ENCODE data around the gene CHST5.

- no peak for TF ChIP-seq IRF3 (IDR thresholded peaks at IDR 0.05; ENCODE audit: low read depth, low read length)
- TF ChIP-seq, protein P1, sequence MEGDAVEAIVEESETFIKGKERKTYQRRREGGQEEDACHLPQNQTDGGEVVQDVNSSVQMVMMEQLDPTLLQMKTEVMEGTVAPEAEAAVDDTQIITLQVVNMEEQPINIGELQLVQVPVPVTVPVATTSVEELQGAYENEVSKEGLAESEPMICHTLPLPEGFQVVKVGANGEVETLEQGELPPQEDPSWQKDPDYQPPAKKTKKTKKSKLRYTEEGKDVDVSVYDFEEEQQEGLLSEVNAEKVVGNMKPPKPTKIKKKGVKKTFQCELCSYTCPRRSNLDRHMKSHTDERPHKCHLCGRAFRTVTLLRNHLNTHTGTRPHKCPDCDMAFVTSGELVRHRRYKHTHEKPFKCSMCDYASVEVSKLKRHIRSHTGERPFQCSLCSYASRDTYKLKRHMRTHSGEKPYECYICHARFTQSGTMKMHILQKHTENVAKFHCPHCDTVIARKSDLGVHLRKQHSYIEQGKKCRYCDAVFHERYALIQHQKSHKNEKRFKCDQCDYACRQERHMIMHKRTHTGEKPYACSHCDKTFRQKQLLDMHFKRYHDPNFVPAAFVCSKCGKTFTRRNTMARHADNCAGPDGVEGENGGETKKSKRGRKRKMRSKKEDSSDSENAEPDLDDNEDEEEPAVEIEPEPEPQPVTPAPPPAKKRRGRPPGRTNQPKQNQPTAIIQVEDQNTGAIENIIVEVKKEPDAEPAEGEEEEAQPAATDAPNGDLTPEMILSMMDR (IDR thresholded peaks at IDR 0.05): no peak
- TF ChIP-seq RAD21 (IDR thresholded peaks at IDR 0.05; ENCODE audit: low read length): no peak
- TF ChIP-seq YY1 (IDR thresholded peaks at IDR 0.05; ENCODE audit: low read depth): no peak
- no peak for TF ChIP-seq FOXM1 (IDR thresholded peaks at IDR 0.05; ENCODE audit: low read depth)
- no peak for TF ChIP-seq MEF2A (IDR thresholded peaks at IDR 0.05; ENCODE audit: borderline replicate concordance, low read depth)
- no peak for TF ChIP-seq ELF1 (IDR thresholded peaks at IDR 0.05)
- TF ChIP-seq POLR2AphosphoS5 (IDR thresholded peaks at IDR 0.05; ENCODE audit: low read depth, low read length): no peak
- no peak for TF ChIP-seq FOXJ3 (CRISPR knock-in tag; IDR thresholded peaks at IDR 0.05)
- TF ChIP-seq MXI1 (IDR thresholded peaks at IDR 0.05; ENCODE audit: low read depth, low read length): no peak
- TF ChIP-seq EZH2phosphoT487 (IDR thresholded peaks at IDR 0.05; ENCODE audit: borderline replicate concordance, low read depth): no peak
- no peak for TF ChIP-seq JUND (IDR thresholded peaks at IDR 0.05)
- no peak for TF ChIP-seq RFX5 (IDR thresholded peaks at IDR 0.05; ENCODE audit: low read length)
- TF ChIP-seq RXRA (IDR thresholded peaks at IDR 0.05; ENCODE audit: borderline replicate concordance, low read depth): no peak
These were observed 23.0 kb upstream of the CHST5 start for GRCh38 chr16:75558846-75559401.

All from SK-N-SH (cell line).